ENCODE data around the gene HTATIP2.

DNA sequence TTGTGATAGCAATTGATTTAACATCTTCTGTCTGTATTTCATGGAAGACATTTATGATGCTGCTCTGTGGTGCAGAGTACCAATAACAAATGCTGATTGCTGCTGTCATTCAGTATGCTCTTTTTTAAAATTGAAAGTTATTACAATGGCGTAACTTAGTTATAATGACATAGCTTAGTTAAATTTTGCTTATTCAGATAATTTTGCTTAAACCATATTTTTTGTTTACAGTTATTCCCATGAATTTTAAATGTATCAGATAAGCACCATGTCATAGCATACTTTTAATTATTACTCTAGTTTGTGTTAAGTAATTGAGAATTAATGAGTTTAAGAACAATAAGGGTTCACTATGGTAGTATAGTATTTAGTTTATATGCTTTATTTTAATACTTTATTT is 39.5 kb downstream of the HTATIP2 start:
- TF ChIP-seq, protein P1, sequence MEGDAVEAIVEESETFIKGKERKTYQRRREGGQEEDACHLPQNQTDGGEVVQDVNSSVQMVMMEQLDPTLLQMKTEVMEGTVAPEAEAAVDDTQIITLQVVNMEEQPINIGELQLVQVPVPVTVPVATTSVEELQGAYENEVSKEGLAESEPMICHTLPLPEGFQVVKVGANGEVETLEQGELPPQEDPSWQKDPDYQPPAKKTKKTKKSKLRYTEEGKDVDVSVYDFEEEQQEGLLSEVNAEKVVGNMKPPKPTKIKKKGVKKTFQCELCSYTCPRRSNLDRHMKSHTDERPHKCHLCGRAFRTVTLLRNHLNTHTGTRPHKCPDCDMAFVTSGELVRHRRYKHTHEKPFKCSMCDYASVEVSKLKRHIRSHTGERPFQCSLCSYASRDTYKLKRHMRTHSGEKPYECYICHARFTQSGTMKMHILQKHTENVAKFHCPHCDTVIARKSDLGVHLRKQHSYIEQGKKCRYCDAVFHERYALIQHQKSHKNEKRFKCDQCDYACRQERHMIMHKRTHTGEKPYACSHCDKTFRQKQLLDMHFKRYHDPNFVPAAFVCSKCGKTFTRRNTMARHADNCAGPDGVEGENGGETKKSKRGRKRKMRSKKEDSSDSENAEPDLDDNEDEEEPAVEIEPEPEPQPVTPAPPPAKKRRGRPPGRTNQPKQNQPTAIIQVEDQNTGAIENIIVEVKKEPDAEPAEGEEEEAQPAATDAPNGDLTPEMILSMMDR (IDR thresholded peaks at IDR 0.05), result no peak
- TF ChIP-seq POLR2A (IDR thresholded peaks at IDR 0.05; ENCODE audit: low read depth), result no peak
- no peak for TF ChIP-seq POLR2AphosphoS5 (IDR thresholded peaks at IDR 0.05)
